Activated T-cell treated with anti-CD3 and anti-CD28 coated beads, Interleukin-2, amount 50 U/mL, for 72 hours (primary cell): ENCODE measurements around the gene SOWAHA. TPM values are rescaled to one million over a fixed set of nuclear protein-coding genes. Genes with fewer than 3 reads are reported as not detected.

Experiments used
- ATAC-seq, 2 donors: fragments of 150-1000 bp; cut with Tn5 transposase; replicated peaks in 1 of 2; 2 replicates each; pipeline ENCODE4 v1.10.0; 2021; ENCODE audit warnings: moderate library complexity in 2 of 2, mild to moderate bottlenecking in 1 of 2
- DNase-seq, 2 donors: peaks; one replicate each; pipeline ENCODE4 v3.0.0; 2021 to 2022; ENCODE audit warnings: mixed read lengths in 1 of 2
- H3K27ac Mint-ChIP-seq: one replicate; pipeline ENCODE4 v1.8.0; 2022; ENCODE audit warnings: mild to moderate bottlenecking, moderate library complexity, mixed read lengths
- H3K27me3 Mint-ChIP-seq: one replicate; pipeline ENCODE4 v1.8.0; 2022; ENCODE audit warnings: low read depth, mixed read lengths
- H3K36me3 Mint-ChIP-seq, 2 donors: one replicate each; pipeline ENCODE4 v1.8.0; 2022; ENCODE audit warnings: mixed read lengths in 2 of 2, mild to moderate bottlenecking in 1 of 2; ENCODE audit not compliant: insufficient read depth in 2 of 2
- H3K4me1 Mint-ChIP-seq: one replicate; pipeline ENCODE4 v1.8.0; 2022; ENCODE audit warnings: low read depth, mixed read lengths
- H3K4me3 Mint-ChIP-seq, 2 donors: one replicate each; pipeline ENCODE4 v1.8.0; 2022; ENCODE audit warnings: mild to moderate bottlenecking in 2 of 2, mixed read lengths in 2 of 2, moderate library complexity in 2 of 2
- H3K9me3 Mint-ChIP-seq, 2 donors: one replicate each; pipeline ENCODE4 v1.8.0; 2022; ENCODE audit warnings: mixed read lengths in 2 of 2
- total RNA-seq, 2 donors: library from RNA; stranded (reverse); gene quantifications; one replicate each; pipeline ENCODE4 v1.2.3, GENCODE V29; 2022

Gene SOWAHA
- not detected for total RNA-seq

- Mint-ChIP-seq H3K27ac (no peak within 1 kb of the TSS), H3K9me3 (no peaks in the 10 kb centered on the region), H3K4me1 (peaks cover 10% of the 10 kb centered on the region), H3K27me3 (peaks cover 59% of the 10 kb centered on the region), H3K4me3 (peak within 1 kb of the TSS; percentile 74 to 76), H3K36me3 (peaks cover 0 to 1% of the 10 kb centered on the region in 2 donors)
- peak; percentile 36 to 43 for ATAC-seq
- peak in 1 of 2 donors; percentile 25 for DNase-seq
Observed at GRCh38 chr5:132812781-132813598, at the start of gene SOWAHA. TSS of gene SOWAHA (plus strand) at chr5:132813302. CDS start at chr5:132813622, 320 bp downstream.

DNA sequence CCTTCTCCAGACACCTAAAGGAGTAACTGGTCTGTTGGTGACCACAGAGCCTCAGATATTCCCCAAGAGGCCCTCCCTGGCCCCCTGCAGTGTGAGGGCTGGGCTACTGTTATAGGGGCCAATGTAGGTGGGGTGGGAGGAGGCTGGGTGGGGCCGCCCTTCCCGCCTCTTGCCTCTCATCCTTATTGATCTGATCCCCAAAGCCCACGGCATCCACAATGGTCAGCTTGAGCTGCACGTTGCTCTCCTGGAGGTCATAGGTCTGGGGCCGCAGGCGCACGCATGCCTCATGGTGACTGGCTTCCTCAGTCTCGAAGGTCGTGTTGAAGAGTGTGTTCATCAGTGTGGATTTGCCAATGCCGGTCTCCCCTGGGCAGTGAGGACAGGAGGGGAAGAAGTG is 49.1 kb upstream of the SOWAHA start:
- ATAC-seq (no peak), DNase-seq (no peak)
- Mint-ChIP-seq H3K9me3 (no peaks in the 10 kb centered on the region), H3K36me3 (peaks cover 0 to 2% of the 10 kb centered on the region in 2 donors), H3K4me3 (no peak overlapping the region), H3K27ac (no peak overlapping the region), H3K4me1 (no peaks in the 10 kb centered on the region), H3K27me3 (no peaks in the 10 kb centered on the region)

- Mint-ChIP-seq H3K27me3 (no peaks in the 10 kb centered on the region), H3K4me3 (no peak overlapping the region), H3K27ac (no peak overlapping the region), H3K9me3 (no peaks in the 10 kb centered on the region), H3K36me3 (peaks cover 0 to 2% of the 10 kb centered on the region in 2 donors), H3K4me1 (no peaks in the 10 kb centered on the region)
- DNase-seq (no peak), ATAC-seq (no peak)
Observed at GRCh38 chr5:132764671-132765238, 48.3 kb upstream of the SOWAHA start.

DNA sequence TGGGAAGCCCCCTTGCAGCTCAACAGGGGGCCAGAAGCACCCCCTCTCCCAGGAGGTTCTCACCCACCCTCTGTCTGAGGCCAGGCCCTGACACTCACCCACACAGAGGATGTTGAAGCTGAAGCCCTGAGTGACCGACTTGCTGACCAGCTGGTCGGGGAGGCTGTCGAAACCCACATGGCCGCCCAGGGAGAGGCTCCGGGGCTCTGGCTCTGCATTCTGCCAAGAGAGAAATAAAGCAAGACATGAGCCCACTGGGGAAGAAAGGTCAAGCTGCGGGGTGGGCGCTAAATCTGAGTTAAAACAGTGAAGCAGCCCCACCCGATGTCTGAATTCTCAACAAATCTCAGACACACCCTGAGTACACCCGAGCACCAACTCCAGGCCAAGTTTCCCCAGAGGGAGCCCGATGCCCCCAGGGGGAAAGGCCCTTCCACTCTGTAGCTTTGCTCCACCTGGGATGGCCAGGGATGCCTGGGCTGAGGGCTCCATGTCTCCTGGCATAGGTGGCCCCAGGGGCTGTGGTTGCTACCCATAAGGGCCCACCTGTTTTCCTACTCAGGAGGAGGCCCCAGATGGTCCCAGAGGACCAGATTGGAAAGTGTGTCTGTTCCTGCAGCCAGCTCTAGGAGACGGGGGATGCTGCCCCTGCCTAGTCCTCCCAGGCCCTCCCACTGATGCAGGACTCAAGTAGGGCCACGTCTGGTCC is 47.6 kb upstream of the SOWAHA start:
- Mint-ChIP-seq H3K27me3 (no peaks in the 10 kb centered on the region), H3K4me3 (no peak overlapping the region), H3K4me1 (no peaks in the 10 kb centered on the region), H3K27ac (no peak overlapping the region), H3K36me3 (peaks cover 0 to 2% of the 10 kb centered on the region in 2 donors), H3K9me3 (no peaks in the 10 kb centered on the region)
- DNase-seq (no peak), ATAC-seq (no peak)

GRCh38 chr5:132766020-132766805 is 46.9 kb upstream of the SOWAHA start:
- Mint-ChIP-seq H3K9me3 (no peaks in the 10 kb centered on the region), H3K4me1 (no peaks in the 10 kb centered on the region)
- no peak for ATAC-seq

GRCh38 chr5:132766806-132767055 is 46.4 kb upstream of the SOWAHA start:
- H3K36me3 Mint-ChIP-seq, result no peaks in the 10 kb centered on the region
- no peaks in the 10 kb centered on the region for H3K4me1 Mint-ChIP-seq
- H3K9me3 Mint-ChIP-seq, result no peaks in the 10 kb centered on the region
- no peak for DNase-seq
- no peak overlapping the region for H3K4me3 Mint-ChIP-seq
- H3K27ac Mint-ChIP-seq, result no peak overlapping the region
- no peaks in the 10 kb centered on the region for H3K27me3 Mint-ChIP-seq
- no peak for ATAC-seq

More at GRCh38 chr5:132766020-132766805, 46.9 kb upstream of the SOWAHA start:
- H3K27ac Mint-ChIP-seq, result no peak overlapping the region
- no peaks in the 10 kb centered on the region for H3K27me3 Mint-ChIP-seq
- no peak for DNase-seq
- H3K36me3 Mint-ChIP-seq, result no peaks in the 10 kb centered on the region
- H3K4me3 Mint-ChIP-seq, result no peak overlapping the region

DNA sequence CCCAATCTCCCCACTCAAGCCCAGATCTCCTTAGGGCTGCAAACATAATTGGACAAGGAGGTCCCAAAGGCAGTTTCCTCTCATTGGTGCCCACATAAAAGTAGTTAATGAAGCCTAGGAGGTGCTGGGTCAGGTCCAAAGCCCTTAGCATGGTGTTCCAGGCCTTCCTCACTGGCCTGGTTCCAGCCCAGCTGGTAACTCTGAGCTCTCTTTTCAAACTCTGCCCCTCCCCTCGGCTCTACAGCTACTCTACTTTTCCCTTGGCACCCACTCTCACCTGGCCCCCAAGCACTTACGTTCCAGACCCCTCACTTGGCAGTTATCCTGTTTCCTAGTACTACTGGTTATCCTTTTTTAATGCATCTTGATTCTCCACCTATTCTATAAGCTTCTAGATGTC is 46.0 kb upstream of the SOWAHA start:
- no peak overlapping the region for H3K4me3 Mint-ChIP-seq
- H3K9me3 Mint-ChIP-seq, result no peaks in the 10 kb centered on the region
- no peaks in the 10 kb centered on the region for H3K27me3 Mint-ChIP-seq
- DNase-seq (no peak), ATAC-seq (no peak)
- no peaks in the 10 kb centered on the region for H3K36me3 Mint-ChIP-seq
- H3K4me1 Mint-ChIP-seq, result no peaks in the 10 kb centered on the region
- no peak overlapping the region for H3K27ac Mint-ChIP-seq

DNA sequence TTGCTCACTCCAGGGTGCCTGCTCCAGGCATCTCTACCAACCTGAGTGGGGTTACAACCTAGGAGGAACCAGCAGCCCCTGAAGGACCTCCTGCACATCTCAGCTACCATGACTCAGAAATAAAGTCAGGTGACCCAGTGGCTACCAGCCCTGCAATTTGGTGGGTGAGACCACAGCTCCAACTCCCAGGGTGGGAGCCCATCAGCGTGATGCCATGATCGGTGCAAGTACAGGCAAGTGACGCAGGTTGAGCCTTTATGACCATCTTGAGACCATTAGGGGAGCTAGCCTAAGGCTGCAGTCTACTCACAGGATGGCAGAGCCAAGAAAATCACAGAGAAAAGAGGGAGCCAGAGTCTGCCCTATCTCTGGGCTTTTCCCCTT is 44.6 kb upstream of the SOWAHA start:
- Mint-ChIP-seq H3K36me3 (no peaks in the 10 kb centered on the region), H3K4me3 (no peak overlapping the region), H3K4me1 (no peaks in the 10 kb centered on the region), H3K27ac (no peak overlapping the region), H3K27me3 (no peaks in the 10 kb centered on the region), H3K9me3 (no peaks in the 10 kb centered on the region)
- DNase-seq (no peak), ATAC-seq (no peak)

- no peak overlapping the region for H3K4me3 Mint-ChIP-seq
- ATAC-seq, result no peak
Observed at GRCh38 chr5:132770476-132771159, 42.5 kb upstream of the SOWAHA start.

GRCh38 chr5:132771503-132771998 is 41.6 kb upstream of the SOWAHA start:
- no peaks in the 10 kb centered on the region for H3K36me3 Mint-ChIP-seq
- no peak overlapping the region for H3K27ac Mint-ChIP-seq
- ATAC-seq (no peak), DNase-seq (no peak)
- H3K27me3 Mint-ChIP-seq, result peaks cover 10% of the 10 kb centered on the region
- no peaks in the 10 kb centered on the region for H3K9me3 Mint-ChIP-seq
- H3K4me3 Mint-ChIP-seq, result no peak overlapping the region
- peaks cover 8% of the 10 kb centered on the region for H3K4me1 Mint-ChIP-seq

More at GRCh38 chr5:132770476-132771159, 42.5 kb upstream of the SOWAHA start:
- Mint-ChIP-seq H3K27ac (no peak overlapping the region), H3K4me1 (peaks cover 5% of the 10 kb centered on the region), H3K27me3 (peaks cover 9% of the 10 kb centered on the region), H3K9me3 (no peaks in the 10 kb centered on the region), H3K36me3 (no peaks in the 10 kb centered on the region)
- DNase-seq, result no peak

DNA sequence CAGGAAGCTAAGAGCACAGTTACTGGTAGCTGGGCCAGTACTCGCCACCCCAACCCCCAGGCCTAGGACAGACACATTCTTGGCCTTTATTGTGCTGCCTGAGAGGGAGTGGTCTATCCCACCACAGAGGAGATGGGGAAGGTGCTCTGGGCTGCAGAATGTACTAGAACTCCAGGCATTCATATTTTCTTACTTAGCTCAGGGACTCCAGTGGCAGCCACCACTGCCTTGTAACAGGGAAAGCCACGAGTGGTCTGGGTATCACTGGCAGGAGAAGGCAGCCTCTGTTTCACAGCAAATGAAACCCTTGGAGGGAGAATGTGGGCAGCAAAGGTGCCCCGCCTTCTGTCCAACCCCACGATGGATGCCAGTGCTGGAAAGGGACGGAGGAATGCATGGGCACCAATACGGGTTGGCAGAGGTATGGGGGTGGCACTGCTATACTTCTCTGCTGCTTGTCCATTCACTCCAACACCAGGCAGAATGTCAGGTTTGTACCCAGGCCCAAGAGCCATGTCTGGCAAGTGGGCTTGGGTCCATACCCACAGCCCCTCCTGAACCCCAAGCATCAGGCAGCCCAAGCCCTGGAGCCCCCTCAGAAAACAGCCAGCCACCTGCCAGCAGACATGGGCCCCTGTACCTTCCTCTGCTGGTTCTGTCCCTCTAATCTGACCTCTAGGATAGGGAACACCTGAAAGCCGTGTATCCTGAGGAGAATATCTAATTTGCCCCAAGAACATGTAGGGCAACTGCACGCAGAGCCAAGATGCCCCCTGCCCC is 40.6 kb upstream of the SOWAHA start:
- Mint-ChIP-seq H3K4me3 (no peak overlapping the region), H3K9me3 (no peaks in the 10 kb centered on the region), H3K27ac (no peak overlapping the region), H3K27me3 (peaks cover 10% of the 10 kb centered on the region), H3K36me3 (no peaks in the 10 kb centered on the region), H3K4me1 (peaks cover 8% of the 10 kb centered on the region)
- ATAC-seq, result no peak
- DNase-seq, result no peak

GRCh38 chr5:132773114-132773513 is 40.0 kb upstream of the SOWAHA start:
- DNase-seq, result no peak

More at GRCh38 chr5:132773114-132773513, 40.0 kb upstream of the SOWAHA start:
- Mint-ChIP-seq H3K4me3 (no peak overlapping the region), H3K9me3 (no peaks in the 10 kb centered on the region), H3K4me1 (peaks cover 11% of the 10 kb centered on the region), H3K27ac (no peak overlapping the region), H3K36me3 (no peaks in the 10 kb centered on the region), H3K27me3 (peaks cover 15% of the 10 kb centered on the region)
- no peak for ATAC-seq
